HepG2 (cell line): ENCODE data around the gene NME2. TPM values are rescaled to one million over a fixed set of nuclear protein-coding genes. Genes with fewer than 3 reads are reported as not detected.

ENCODE experiments used
- CEBPG ChIP-seq: IDR thresholded peaks from 2 replicates; pipeline ENCODE4 v1.6.1; 2016
- ELF1 ChIP-seq: sonication (generic); formaldehyde crosslinking; IDR thresholded peaks from 2 replicates; pipeline ENCODE4 v1.4.0; 2020; ENCODE audit warnings: missing genetic modification reagents
- FOXP1 ChIP-seq, 2 experiments: fragments of 450-650 bp in 1 of 2; IDR thresholded peaks; 2 replicates each; pipeline ENCODE4 v1.6.1; 2017 to 2018; ENCODE audit warnings: antibody characterized with exemption in 1 of 2
- SNRNP70 ChIP-seq: fragments of 200-400 bp; formaldehyde crosslinking; IDR thresholded peaks from 2 replicates; pipeline ENCODE4 v1.6.1; 2017; ENCODE audit warnings: mild to moderate bottlenecking, low read depth, low read length, moderate library complexity
- ZBTB10 ChIP-seq: sonication (generic); formaldehyde crosslinking; IDR thresholded peaks from 2 replicates; pipeline ENCODE4 v1.4.0; 2020; ENCODE audit warnings: missing genetic modification reagents, borderline replicate concordance
- ZBTB3 ChIP-seq: sonication (generic); formaldehyde crosslinking; IDR thresholded peaks from 2 replicates; pipeline ENCODE4 v1.4.0; 2020; ENCODE audit warnings: low read depth, mild to moderate bottlenecking, moderate library complexity, missing genetic modification reagents, borderline replicate concordance
- ZNF10 ChIP-seq: sonication (generic); formaldehyde crosslinking; IDR thresholded peaks from 2 replicates; pipeline ENCODE4 v1.4.0; 2020; ENCODE audit warnings: mild to moderate bottlenecking, low read depth, missing genetic modification reagents, borderline replicate concordance
- polyA plus RNA-seq, 8 experiments: library from polyadenylated mRNA; depleted of rRNA in 3 of 8; stranded (reverse) in 7 of 8; unstranded in 1 of 8; fragments of >200 nt; fragmentation: Illumina TruSeq in 4 of 8; extraction: Trizol in 4 of 8; gene quantifications; 2 replicates each; pipeline versions ENCODE4 v1.2.1 to v1.2.3, GENCODE V29; 2011 to 2016; ENCODE audit warnings: low read depth in 4 of 8, missing spikeins in 1 of 8, mixed read lengths in 1 of 8; ENCODE audit not compliant: insufficient read depth in 1 of 8
- total RNA-seq, 5 experiments: library from RNA; depleted of rRNA; stranded (reverse); fragments of >200 nt; fragmentation: Illumina TruSeq; extraction: Trizol; gene quantifications; 2 replicates each; pipeline ENCODE4 v1.2.3, GENCODE V29; 2016; ENCODE audit warnings: low read depth in 1 of 5
- TF ChIP-seq, protein P1 (sequence below): sonication (generic); formaldehyde crosslinking; IDR thresholded peaks from 2 replicates; pipeline ENCODE4 v1.5.0; 2020; ENCODE audit warnings: mild to moderate bottlenecking, missing genetic modification reagents, borderline replicate concordance

The NME2 gene
- total and polyA plus RNA-seq, 2 of the 13 experiments (the other 11 are each of a cell fraction or from before 2014, with no cell fraction given), result 790 to 1,213 TPM

GRCh38 chr17:51200295-51200694 lies 34.1 kb downstream of the NME2 start (continued):
- TF ChIP-seq, protein P1, sequence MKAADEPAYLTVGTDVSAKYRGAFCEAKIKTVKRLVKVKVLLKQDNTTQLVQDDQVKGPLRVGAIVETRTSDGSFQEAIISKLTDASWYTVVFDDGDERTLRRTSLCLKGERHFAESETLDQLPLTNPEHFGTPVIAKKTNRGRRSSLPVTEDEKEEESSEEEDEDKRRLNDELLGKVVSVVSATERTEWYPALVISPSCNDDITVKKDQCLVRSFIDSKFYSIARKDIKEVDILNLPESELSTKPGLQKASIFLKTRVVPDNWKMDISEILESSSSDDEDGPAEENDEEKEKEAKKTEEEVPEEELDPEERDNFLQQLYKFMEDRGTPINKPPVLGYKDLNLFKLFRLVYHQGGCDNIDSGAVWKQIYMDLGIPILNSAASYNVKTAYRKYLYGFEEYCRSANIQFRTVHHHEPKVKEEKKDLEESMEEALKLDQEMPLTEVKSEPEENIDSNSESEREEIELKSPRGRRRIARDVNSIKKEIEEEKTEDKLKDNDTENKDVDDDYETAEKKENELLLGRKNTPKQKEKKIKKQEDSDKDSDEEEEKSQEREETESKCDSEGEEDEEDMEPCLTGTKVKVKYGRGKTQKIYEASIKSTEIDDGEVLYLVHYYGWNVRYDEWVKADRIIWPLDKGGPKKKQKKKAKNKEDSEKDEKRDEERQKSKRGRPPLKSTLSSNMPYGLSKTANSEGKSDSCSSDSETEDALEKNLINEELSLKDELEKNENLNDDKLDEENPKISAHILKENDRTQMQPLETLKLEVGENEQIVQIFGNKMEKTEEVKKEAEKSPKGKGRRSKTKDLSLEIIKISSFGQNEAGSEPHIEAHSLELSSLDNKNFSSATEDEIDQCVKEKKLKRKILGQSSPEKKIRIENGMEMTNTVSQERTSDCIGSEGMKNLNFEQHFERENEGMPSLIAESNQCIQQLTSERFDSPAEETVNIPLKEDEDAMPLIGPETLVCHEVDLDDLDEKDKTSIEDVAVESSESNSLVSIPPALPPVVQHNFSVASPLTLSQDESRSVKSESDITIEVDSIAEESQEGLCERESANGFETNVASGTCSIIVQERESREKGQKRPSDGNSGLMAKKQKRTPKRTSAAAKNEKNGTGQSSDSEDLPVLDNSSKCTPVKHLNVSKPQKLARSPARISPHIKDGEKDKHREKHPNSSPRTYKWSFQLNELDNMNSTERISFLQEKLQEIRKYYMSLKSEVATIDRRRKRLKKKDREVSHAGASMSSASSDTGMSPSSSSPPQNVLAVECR (CRISPR knock-in tag), result no peak
- TF ChIP-seq ZBTB10 (CRISPR knock-in tag) (no peak), FOXP1 (IDR thresholded peaks at IDR 0.05) (no peak), FOXP1 (CRISPR knock-in tag; IDR thresholded peaks at IDR 0.05) (no peak), ELF1 (CRISPR knock-in tag) (no peak), ZNF10 (CRISPR knock-in tag) (no peak), ZBTB3 (CRISPR knock-in tag) (no peak), CEBPG (CRISPR knock-in tag) (no peak), SNRNP70 (no peak)
